Naive thymus-derived CD4-positive, alpha-beta T cell (primary cell): ENCODE measurements around the gene DHRS7B. TPM values are rescaled to one million over a fixed set of nuclear protein-coding genes. Genes with fewer than 3 reads are reported as not detected.
A peak's percentile ranks its signal among the peaks of the same experiment; 100 is the strongest.
"Not testable (repeated sequence)": the region's sequence is repeated elsewhere in the genome, so short reads cannot be mapped to it uniquely, and the experiment has no call there.

ENCODE experiments used
- ATAC-seq: fragments of 150-1000 bp; cut with Tn5 transposase; 2 replicates; pipeline ENCODE4 v1.10.0; 2021; ENCODE audit warnings: mild to moderate bottlenecking, moderate library complexity
- CTCF ChIA-PET: fragments of 350-600 bp; sonication (Branson Sonifier 250); formaldehyde crosslinking; loops from one replicate; lab custom pipeline; 2021; ENCODE audit warnings: antibody characterized with exemption; lab: Charles Lee
- POLR2A ChIA-PET: fragments of 350-600 bp; sonication (Branson Sonifier 250); formaldehyde crosslinking; loops from one replicate; lab custom pipeline; 2021; ENCODE audit warnings: antibody characterized with exemption, inconsistent platforms; lab: Charles Lee
- DNase-seq, 9 donors: peaks; one replicate each; pipeline versions ENCODE4 v3.0.0 to v3.0.0-alpha.2; 2020 to 2022; ENCODE audit warnings: mixed read lengths in 1 of 9
- H3K27ac ChIP-seq: one replicate; pipeline ENCODE4 v1.7.0; 2013; ENCODE audit warnings: mild to moderate bottlenecking, low read depth, low read length, moderate library complexity
- H3K27me3 ChIP-seq, 2 donors: one replicate each; pipeline ENCODE4 v1.7.0; 2013; ENCODE audit warnings: low read length in 2 of 2, mild to moderate bottlenecking in 2 of 2, moderate library complexity in 2 of 2; ENCODE audit not compliant: control insufficient read depth in 2 of 2, insufficient read depth in 2 of 2
- H3K36me3 ChIP-seq, 3 experiments: 1 replicate in 2 of 3; 2 replicates in 1 of 3; pipeline ENCODE4 v1.7.0; 2013; ENCODE audit warnings: low read length in 3 of 3, mild to moderate bottlenecking in 3 of 3, moderate library complexity in 1 of 3; ENCODE audit not compliant: insufficient read depth in 3 of 3, control insufficient read depth in 2 of 3
- H3K4me1 ChIP-seq, 2 donors: one replicate each; pipeline ENCODE4 v1.7.0; 2013; ENCODE audit warnings: low read length in 2 of 2, mild to moderate bottlenecking in 2 of 2, moderate library complexity in 1 of 2; ENCODE audit not compliant: control insufficient read depth in 2 of 2, insufficient read depth in 2 of 2
- H3K4me3 ChIP-seq: 2 replicates; pipeline ENCODE4 v1.7.0; 2013; ENCODE audit warnings: mild to moderate bottlenecking, low read length
- H3K9me3 ChIP-seq, 3 experiments: 1 replicate in 2 of 3; 2 replicates in 1 of 3; pipeline ENCODE4 v1.7.0; 2013; ENCODE audit warnings: low read length in 3 of 3; ENCODE audit not compliant: control insufficient read depth in 2 of 3
- H3K27ac Mint-ChIP-seq, 9 donors: one replicate each; pipeline ENCODE4 v1.8.0; 2020 to 2022; ENCODE audit warnings: mixed read lengths in 9 of 9, mild to moderate bottlenecking in 8 of 9, moderate library complexity in 5 of 9, inconsistent platforms in 2 of 9
- H3K27me3 Mint-ChIP-seq, 5 donors: one replicate each; pipeline ENCODE4 v1.8.0; 2021 to 2022; ENCODE audit warnings: mixed read lengths in 5 of 5, mild to moderate bottlenecking in 1 of 5
- H3K36me3 Mint-ChIP-seq, 5 donors: one replicate each; pipeline ENCODE4 v1.8.0; 2020 to 2022; ENCODE audit warnings: mixed read lengths in 5 of 5, mild to moderate bottlenecking in 3 of 5, inconsistent platforms in 1 of 5
- H3K4me1 Mint-ChIP-seq, 7 donors: one replicate each; pipeline ENCODE4 v1.8.0; 2020 to 2022; ENCODE audit warnings: mixed read lengths in 7 of 7, mild to moderate bottlenecking in 3 of 7, inconsistent platforms in 1 of 7
- H3K4me3 Mint-ChIP-seq, 10 donors: one replicate each; pipeline ENCODE4 v1.8.0; 2020 to 2022; ENCODE audit warnings: mild to moderate bottlenecking in 10 of 10, mixed read lengths in 10 of 10, moderate library complexity in 6 of 10, inconsistent platforms in 2 of 10
- H3K9me3 Mint-ChIP-seq, 11 donors: one replicate each; pipeline ENCODE4 v1.8.0; 2020 to 2022; ENCODE audit warnings: mixed read lengths in 11 of 11, mild to moderate bottlenecking in 4 of 11, inconsistent platforms in 1 of 11, moderate library complexity in 1 of 11
- intact Hi-C, 2 donors: fragments of 100-400 bp; cut with micrococcal nuclease; formaldehyde crosslinking; loops; one replicate each; pipeline ENCODE4 v1.15.1; 2023
- polyA plus RNA-seq, 2 donors: library from polyadenylated mRNA; unstranded; fragments of 300-500 nt; fragmentation: Illumina TruSeq; gene quantifications; one replicate each; pipeline ENCODE4 v1.2.3, GENCODE V29; 2021
- total RNA-seq, 6 experiments: library from RNA in 5 of 6; stranded (reverse) in 5 of 6; gene quantifications; 1 replicate in 5 of 6; 2 replicates in 1 of 6; pipeline ENCODE4 v1.2.3 and lab custom pipeline; 2021 to 2026

The DHRS7B gene
- total and polyA plus RNA-seq, 7 experiments from 2014 or later = 5.9 to 15.1 (median 10.0) TPM

DNA sequence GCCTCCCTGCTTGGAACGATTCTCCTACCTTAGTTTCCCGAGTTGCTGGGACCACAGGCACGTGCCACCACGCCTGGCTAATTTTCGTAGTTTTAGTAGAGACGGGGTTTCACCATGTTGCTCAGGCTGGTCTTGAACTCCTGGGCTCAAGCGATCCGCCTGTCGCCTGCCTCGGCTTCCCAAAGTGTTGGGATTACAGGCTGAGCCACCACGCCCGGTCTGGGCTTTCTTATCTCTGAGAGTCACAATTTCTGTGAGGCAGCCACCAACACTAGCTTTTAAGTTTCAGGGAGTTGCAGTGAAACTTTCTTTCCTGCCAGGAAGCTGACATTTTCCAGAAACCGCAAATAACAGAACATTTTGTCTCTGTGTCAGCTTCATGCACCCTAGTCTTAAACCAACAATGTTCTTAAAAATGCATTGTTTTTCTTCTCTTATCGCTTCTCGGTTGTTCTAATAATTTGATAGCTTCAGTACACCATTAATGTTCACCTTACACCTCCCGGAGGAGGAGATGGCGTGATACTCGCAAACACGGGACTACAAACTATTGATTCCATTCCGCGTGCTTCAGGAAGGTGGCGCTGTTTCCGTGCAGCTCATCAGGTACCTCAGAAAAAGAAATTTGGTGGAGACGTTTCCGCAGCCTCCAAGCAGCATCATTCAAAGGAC, 7.4 kb upstream of the DHRS7B start:
- Mint-ChIP-seq H3K9me3 (peaks cover 0 to 2% (median 0%) of the 10 kb centered on the region in 11 donors), H3K27ac (peak overlapping the region in 3 of 9 donors; percentile 6 to 47 (median 35)), H3K27me3 (peaks cover 0 to 16% (median 5%) of the 10 kb centered on the region in 5 donors), H3K4me1 (peaks cover 6 to 15% (median 10%) of the 10 kb centered on the region in 7 donors), H3K36me3 (no peaks in the 10 kb centered on the region), H3K4me3 (peak overlapping the region in 7 of 10 donors; percentile 1 to 72 (median 40))
- POLR2A ChIA-PET = interaction anchor here (0.7 to 2.3 kb wide), 4 partner anchors 76 to 160 kb away, joined by 3 to 6 read pairs (median 4); partner anchors contain the start of gene USP22
- intact Hi-C loops = loop anchor here (1.0 to 2.0 kb wide), 8 partner anchors 8 to 392 kb away; partner anchors contain the start of genes NATD1 (in 1 of the 2) and TMEM11 (in 1 of the 2)
- Histone ChIP-seq H3K27ac (no peak overlapping the region), H3K36me3 (no peaks in the 10 kb centered on the region), H3K4me1 (peaks cover 0 to 5% of the 10 kb centered on the region in 2 donors), H3K27me3 (no peaks in the 10 kb centered on the region), H3K4me3 (no peak overlapping the region), H3K9me3 (no peaks in the 10 kb centered on the region)
- DNase-seq (peak; percentile 36 to 76 (median 62)), ATAC-seq (peak; percentile 91)
- CTCF ChIA-PET = interaction anchor here (0.7 to 6.0 kb wide), 15 partner anchors 8 to 393 kb away, joined by 3 to 57 read pairs (median 4); partner anchors contain the start of gene USP22

DNA sequence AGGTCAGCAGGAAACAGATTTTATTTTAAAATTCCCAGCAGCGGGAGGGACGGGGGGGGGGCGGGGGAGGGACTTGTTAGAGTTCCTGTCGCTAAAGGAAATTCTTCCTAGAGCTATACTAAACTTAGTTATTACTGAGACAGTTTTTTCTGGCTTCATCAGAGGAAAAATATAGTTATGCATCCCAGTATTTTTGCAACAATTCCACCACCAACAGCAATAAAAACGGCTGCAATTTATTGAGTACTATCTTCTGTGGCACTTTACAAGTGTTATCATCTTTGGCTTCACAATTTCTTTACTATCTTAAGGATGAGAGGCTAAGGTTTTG, 6.9 kb upstream of the DHRS7B start:
- H3K4me1 ChIP-seq = peaks cover 2 to 5% of the 10 kb centered on the region in 2 donors
- H3K4me3 ChIP-seq = no peak overlapping the region
- H3K4me1 Mint-ChIP-seq = peaks cover 9 to 20% (median 13%) of the 10 kb centered on the region in 7 donors
- H3K4me3 Mint-ChIP-seq = peak overlapping the region in 6 of 10 donors; percentile 1 to 72 (median 42)
- POLR2A ChIA-PET = interaction anchor here (0.7 to 2.3 kb wide), 4 partner anchors 77 to 159 kb away, joined by 3 to 6 read pairs (median 4); partner anchors contain the start of gene USP22
- no peaks in the 10 kb centered on the region for H3K27me3 ChIP-seq
- DNase-seq = no peak
- H3K9me3 Mint-ChIP-seq = peaks cover 0 to 2% (median 0%) of the 10 kb centered on the region in 11 donors
- no peaks in the 10 kb centered on the region for H3K36me3 Mint-ChIP-seq
- no peaks in the 10 kb centered on the region for H3K36me3 ChIP-seq
- H3K27me3 Mint-ChIP-seq = peaks cover 0 to 16% (median 5%) of the 10 kb centered on the region in 5 donors
- intact Hi-C loops = loop anchor here (1.0 to 2.0 kb wide), 8 partner anchors 7 to 391 kb away; partner anchors contain the start of genes NATD1 (in 1 of the 2) and TMEM11 (in 1 of the 2)
- CTCF ChIA-PET = interaction anchor here (0.7 to 6.0 kb wide), 12 partner anchors 8 to 392 kb away, joined by 3 to 57 read pairs (median 4); partner anchors contain the start of gene USP22
- H3K9me3 ChIP-seq = no peaks in the 10 kb centered on the region
- no peak overlapping the region for H3K27ac ChIP-seq
- no peak for ATAC-seq
- peak overlapping the region in 3 of 9 donors; percentile 6 to 47 (median 35) for H3K27ac Mint-ChIP-seq

DNA sequence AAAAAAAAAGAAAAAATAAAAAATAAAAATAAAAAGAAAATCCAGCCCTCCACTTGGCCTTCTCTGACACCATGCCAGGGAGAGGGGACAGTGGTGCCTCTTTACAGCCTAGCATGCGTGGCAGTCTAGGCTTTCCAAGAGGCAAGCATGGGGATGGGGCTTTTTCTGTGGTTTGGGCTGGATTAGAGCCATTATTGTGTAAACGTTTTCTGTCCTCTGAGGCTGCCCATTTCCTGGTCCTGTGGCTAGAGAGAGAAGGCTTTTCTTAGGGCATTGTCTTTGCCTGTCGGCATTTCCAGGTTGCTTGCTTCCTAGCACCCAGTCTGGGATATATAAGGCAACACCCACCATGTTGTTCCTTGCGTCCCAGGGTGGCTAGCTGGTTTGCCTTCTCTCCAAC, 2.7 kb upstream of the DHRS7B start:
- no peak overlapping the region for H3K4me3 Mint-ChIP-seq
- peaks cover 19 to 23% of the 10 kb centered on the region in 2 donors for H3K4me1 ChIP-seq
- peak overlapping the region in 1 of 9 donors; percentile 32 for H3K27ac Mint-ChIP-seq
- H3K9me3 Mint-ChIP-seq = peaks cover 0 to 4% (median 0%) of the 10 kb centered on the region in 11 donors
- CTCF ChIA-PET = interaction anchor here (0.6 kb wide), 1 partner anchor 56 kb away, joined by 3 read pairs; no protein-coding TSS in a partner anchor
- H3K36me3 ChIP-seq = peaks cover 0 to 5% (median 0%) of the 10 kb centered on the region in 3 experiments
- no peak for ATAC-seq
- no peaks in the 10 kb centered on the region for H3K9me3 ChIP-seq
- H3K27ac ChIP-seq = no peak overlapping the region
- peaks cover 0 to 18% (median 5%) of the 10 kb centered on the region in 5 donors for H3K27me3 Mint-ChIP-seq
- no peak for DNase-seq
- H3K4me3 ChIP-seq = no peak overlapping the region
- H3K4me1 Mint-ChIP-seq = peaks cover 25 to 58% (median 49%) of the 10 kb centered on the region in 7 donors
- peaks cover 0 to 1% (median 0%) of the 10 kb centered on the region in 5 donors for H3K36me3 Mint-ChIP-seq
- intact Hi-C loops = no loop called here
- H3K27me3 ChIP-seq = no peaks in the 10 kb centered on the region
- POLR2A ChIA-PET = interaction anchor here (0.6 kb wide), 1 partner anchor 118 kb away, joined by 3 read pairs; no protein-coding TSS in a partner anchor

DNA sequence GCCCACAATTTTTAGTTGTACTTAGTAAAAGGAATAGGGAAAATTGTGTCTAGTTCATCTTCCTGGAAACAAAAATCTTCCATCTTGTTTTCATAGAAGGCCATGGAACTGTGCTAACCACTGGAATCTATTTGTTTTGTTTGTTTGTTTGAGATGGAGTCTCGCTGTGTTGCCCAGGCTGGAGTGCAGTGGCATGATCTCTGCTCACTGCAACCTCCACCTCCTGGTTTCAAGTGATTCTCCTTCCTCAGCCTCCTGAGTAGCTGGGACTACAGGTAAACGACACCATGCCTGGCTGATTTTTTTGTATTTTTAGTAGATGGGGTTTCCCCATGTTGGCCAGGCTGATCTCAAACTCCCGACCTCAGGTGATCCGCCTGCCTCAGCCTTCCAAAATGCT, 2.2 kb upstream of the DHRS7B start:
- H3K27me3 ChIP-seq, H3K36me3 ChIP-seq, H3K4me3 ChIP-seq, H3K9me3 ChIP-seq, H3K9me3 Mint-ChIP-seq, ATAC-seq, H3K36me3 Mint-ChIP-seq, H3K27ac ChIP-seq, DNase-seq, intact Hi-C loops, CTCF ChIA-PET: not testable (repeated sequence)
- H3K4me1 ChIP-seq = peaks cover 19% of the 10 kb centered on the region in 2 donors
- POLR2A ChIA-PET = interaction anchor here (0.6 kb wide), 1 partner anchor 118 kb away, joined by 3 read pairs; no protein-coding TSS in a partner anchor
- H3K27ac Mint-ChIP-seq = peak overlapping the region in 3 of 9 donors; percentile 67 to 98 (median 68)
- peaks cover 26 to 58% (median 49%) of the 10 kb centered on the region in 7 donors for H3K4me1 Mint-ChIP-seq
- H3K4me3 Mint-ChIP-seq = peak overlapping the region in 4 of 10 donors; percentile 36 to 100 (median 70)
- H3K27me3 Mint-ChIP-seq = peaks cover 0 to 17% (median 3%) of the 10 kb centered on the region in 5 donors

DNA sequence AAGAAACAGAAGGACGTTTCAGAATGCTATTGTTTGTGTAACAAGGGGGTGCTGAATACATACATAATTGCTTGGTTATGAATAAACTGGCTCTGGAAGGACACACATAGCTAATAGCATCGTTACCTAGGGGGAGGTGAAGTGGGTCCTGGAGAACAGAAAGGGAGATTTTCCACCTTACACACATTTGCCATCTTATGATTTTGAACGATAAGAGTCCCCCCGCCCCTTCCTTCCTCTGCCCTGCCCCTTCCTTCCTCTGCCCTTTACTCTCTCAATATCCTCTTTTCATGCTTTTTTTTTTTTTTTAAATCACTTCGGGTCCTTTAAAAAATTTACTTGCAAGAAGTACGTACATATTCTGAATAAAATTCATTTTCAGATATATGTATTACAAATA, 902 bp upstream of the DHRS7B start:
- H3K36me3 ChIP-seq = peaks cover 0 to 5% (median 0%) of the 10 kb centered on the region in 3 experiments
- H3K27me3 ChIP-seq = no peaks in the 10 kb centered on the region
- peaks cover 18 to 19% of the 10 kb centered on the region in 2 donors for H3K4me1 ChIP-seq
- ChIA-PET CTCF (no interaction called here), POLR2A (interaction anchor here (1.2 to 2.8 kb wide), 6 partner anchors 45 to 162 kb away, joined by 3 to 12 read pairs (median 5); partner anchors contain the start of gene USP22)
- peak overlapping the region; percentile 90 to 100 (median 97) for H3K4me3 Mint-ChIP-seq
- peak in 7 of 9 donors; percentile 57 to 87 (median 72) for DNase-seq
- peak; percentile 70 for ATAC-seq
- intact Hi-C loops = loop anchor here (1.0 to 5.0 kb wide), 12 partner anchors 27 to 425 kb away; partner anchors contain the start of genes MAP2K3 (in 2 of the 2), TMEM11 (in 2 of the 2), USP22 (in 2 of the 2) and NATD1 (in 1 of the 2)
- peaks cover 0 to 4% (median 0%) of the 10 kb centered on the region in 11 donors for H3K9me3 Mint-ChIP-seq
- H3K4me3 ChIP-seq = peak overlapping the region; percentile 86
- peaks cover 0 to 15% (median 0%) of the 10 kb centered on the region in 5 donors for H3K27me3 Mint-ChIP-seq
- H3K36me3 Mint-ChIP-seq = peaks cover 0 to 2% (median 0%) of the 10 kb centered on the region in 5 donors
- H3K27ac Mint-ChIP-seq = peak overlapping the region; percentile 93 to 99 (median 98)
- peak overlapping the region; percentile 84 for H3K27ac ChIP-seq
- H3K4me1 Mint-ChIP-seq = peaks cover 26 to 54% (median 43%) of the 10 kb centered on the region in 7 donors
- no peaks in the 10 kb centered on the region for H3K9me3 ChIP-seq
